Ascending aorta (tissue), 2 donors: ENCODE measurements around the gene SNX17. TPM values are rescaled to one million over a fixed set of nuclear protein-coding genes. Genes with fewer than 3 reads are reported as not detected.

ENCODE experiments used
- DNase-seq, 2 donors: peaks; one replicate each; pipeline ENCODE4 v3.0.0-alpha.2; 2019; ENCODE audit warnings: low spot score in 2 of 2
- H3K27ac ChIP-seq, 2 donors: fragments of 200-600 bp; sonication (generic); one replicate each; pipeline ENCODE4 v1.5.1; 2016 to 2017; ENCODE audit warnings: mild to moderate bottlenecking in 1 of 2
- H3K27me3 ChIP-seq: fragments of 200-600 bp; sonication (generic); one replicate; pipeline ENCODE4 v1.5.1; 2017
- H3K36me3 ChIP-seq, 2 donors: fragments of 200-600 bp; sonication (generic); one replicate each; pipeline ENCODE4 v1.5.1; 2016
- H3K4me1 ChIP-seq, 2 donors: fragments of 200-600 bp; sonication (generic); one replicate each; pipeline ENCODE4 v1.5.1; 2016 to 2017; ENCODE audit warnings: mild to moderate bottlenecking in 1 of 2
- H3K4me3 ChIP-seq, 2 donors: fragments of 200-600 bp; sonication (generic); one replicate each; pipeline ENCODE4 v1.5.1; 2016 to 2017; ENCODE audit warnings: mild to moderate bottlenecking in 1 of 2
- H3K9me3 ChIP-seq, 2 donors: fragments of 200-600 bp; sonication (generic); one replicate each; pipeline ENCODE4 v1.5.1; 2016
- intact Hi-C: fragments of 100-400 bp; cut with DNase I; formaldehyde crosslinking; loops from one replicate; pipeline ENCODE4 v1.15.1; 2023
- total RNA-seq: library from RNA; depleted of rRNA; stranded (reverse); fragments of >200 nt; gene quantifications from one replicate; pipeline ENCODE4 v1.1.0, GENCODE V29; 2016
- TF ChIP-seq, protein P1 (sequence below), 3 experiments: fragments of 200-600 bp in 2 of 3; fragments of 450-650 bp in 1 of 3; sonication (generic) in 2 of 3; IDR thresholded peaks; one replicate each; pipeline ENCODE4 v1.5.1; 2016 to 2019; ENCODE audit warnings: antibody characterized with exemption in 3 of 3, mild to moderate bottlenecking in 1 of 3, moderate library complexity in 1 of 3

The SNX17 gene
- total RNA-seq, 1 donor from 2014 or later: 94.0 TPM

- Histone ChIP-seq H3K4me3 (peak overlapping the region; percentile 89 to 96), H3K27ac (peak overlapping the region; percentile 89 to 90), H3K4me1 (peaks cover 0 to 16% of the 10 kb centered on the region in 2 donors), H3K9me3 (no peaks in the 10 kb centered on the region), H3K36me3 (peaks cover 56 to 65% of the 10 kb centered on the region in 2 donors), H3K27me3 (no peaks in the 10 kb centered on the region)
- DNase-seq: peak in 1 of 2 donors; percentile 88
- intact Hi-C loops: loop anchor here (1.0 to 2.0 kb wide), 4 partner anchors 10 to 49 kb away; partner anchors contain the start of genes EIF2B4, GTF3C2, NRBP1 and PPM1G
- TF ChIP-seq, protein P1, sequence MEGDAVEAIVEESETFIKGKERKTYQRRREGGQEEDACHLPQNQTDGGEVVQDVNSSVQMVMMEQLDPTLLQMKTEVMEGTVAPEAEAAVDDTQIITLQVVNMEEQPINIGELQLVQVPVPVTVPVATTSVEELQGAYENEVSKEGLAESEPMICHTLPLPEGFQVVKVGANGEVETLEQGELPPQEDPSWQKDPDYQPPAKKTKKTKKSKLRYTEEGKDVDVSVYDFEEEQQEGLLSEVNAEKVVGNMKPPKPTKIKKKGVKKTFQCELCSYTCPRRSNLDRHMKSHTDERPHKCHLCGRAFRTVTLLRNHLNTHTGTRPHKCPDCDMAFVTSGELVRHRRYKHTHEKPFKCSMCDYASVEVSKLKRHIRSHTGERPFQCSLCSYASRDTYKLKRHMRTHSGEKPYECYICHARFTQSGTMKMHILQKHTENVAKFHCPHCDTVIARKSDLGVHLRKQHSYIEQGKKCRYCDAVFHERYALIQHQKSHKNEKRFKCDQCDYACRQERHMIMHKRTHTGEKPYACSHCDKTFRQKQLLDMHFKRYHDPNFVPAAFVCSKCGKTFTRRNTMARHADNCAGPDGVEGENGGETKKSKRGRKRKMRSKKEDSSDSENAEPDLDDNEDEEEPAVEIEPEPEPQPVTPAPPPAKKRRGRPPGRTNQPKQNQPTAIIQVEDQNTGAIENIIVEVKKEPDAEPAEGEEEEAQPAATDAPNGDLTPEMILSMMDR (IDR thresholded peaks at IDR 0.05): no peak
Observed at GRCh38 chr2:27379836-27380625, 9.6 kb downstream of the SNX17 start.

DNA sequence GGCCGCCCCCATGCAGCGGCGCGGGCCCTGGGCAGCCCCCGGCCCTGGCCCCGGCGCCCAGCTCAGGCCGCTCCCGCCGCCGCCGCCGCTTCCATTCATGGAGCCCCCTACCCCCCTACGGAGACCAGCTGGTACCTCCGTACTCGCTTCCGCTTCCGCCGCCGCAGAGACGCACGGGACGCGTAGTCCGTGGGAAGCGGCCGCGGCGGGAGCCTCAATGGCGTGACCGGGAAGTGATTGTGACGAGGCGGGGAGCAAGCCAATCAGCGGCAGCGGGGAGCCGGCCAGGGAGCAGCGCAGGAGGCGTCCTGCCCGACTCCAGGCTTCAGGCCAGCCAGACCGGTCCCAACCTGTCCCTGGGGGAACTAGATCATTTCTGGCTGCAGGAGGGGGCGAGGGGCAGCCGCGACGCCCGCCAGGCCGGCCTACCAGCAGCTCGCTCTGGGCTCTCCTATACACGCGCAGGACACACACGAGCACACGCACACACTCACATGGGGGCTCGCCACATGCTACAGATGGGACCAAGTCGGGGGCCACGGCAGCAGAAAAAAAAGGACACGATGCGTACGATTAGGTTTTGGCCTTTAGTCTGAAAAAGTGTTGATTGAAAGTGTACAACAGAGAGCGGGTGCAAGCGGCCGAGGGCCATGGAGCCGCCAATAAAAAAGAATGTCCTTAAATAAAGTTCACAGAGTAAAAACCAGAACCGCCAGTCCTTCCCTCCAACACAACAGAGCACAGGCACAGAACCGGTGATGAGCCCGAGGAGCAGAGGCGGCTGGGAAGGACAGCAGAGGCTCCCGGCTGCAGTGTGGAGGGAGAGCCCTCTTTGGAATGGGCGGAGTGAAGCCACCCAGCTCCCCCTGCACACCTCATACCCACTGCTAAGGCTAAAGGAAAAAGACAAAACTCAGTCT lies 10.5 kb downstream of the SNX17 start, which contains the start of gene ZNF513:
TSS of gene ZNF513 (minus strand) at position 109 of the 920 bp plus-strand sequence. CDS start 208 bp downstream, outside the sequence.
- Histone ChIP-seq H3K9me3 (no peaks in the 10 kb centered on the region), H3K27ac (peak within 1 kb of the TSS; percentile 89 to 90), H3K4me1 (peaks cover 0 to 16% of the 10 kb centered on the region in 2 donors), H3K36me3 (peaks cover 56 to 65% of the 10 kb centered on the region in 2 donors), H3K27me3 (no peaks in the 10 kb centered on the region), H3K4me3 (peak within 1 kb of the TSS; percentile 89 to 96)
- peak; percentile 79 to 98 for DNase-seq
- intact Hi-C loops: loop anchor here (1.0 to 2.0 kb wide), 4 partner anchors 11 to 48 kb away; partner anchors contain the start of genes EIF2B4, GTF3C2, NRBP1 and PPM1G
- TF ChIP-seq, protein P1 (IDR thresholded peaks at IDR 0.05): no peak

DNA sequence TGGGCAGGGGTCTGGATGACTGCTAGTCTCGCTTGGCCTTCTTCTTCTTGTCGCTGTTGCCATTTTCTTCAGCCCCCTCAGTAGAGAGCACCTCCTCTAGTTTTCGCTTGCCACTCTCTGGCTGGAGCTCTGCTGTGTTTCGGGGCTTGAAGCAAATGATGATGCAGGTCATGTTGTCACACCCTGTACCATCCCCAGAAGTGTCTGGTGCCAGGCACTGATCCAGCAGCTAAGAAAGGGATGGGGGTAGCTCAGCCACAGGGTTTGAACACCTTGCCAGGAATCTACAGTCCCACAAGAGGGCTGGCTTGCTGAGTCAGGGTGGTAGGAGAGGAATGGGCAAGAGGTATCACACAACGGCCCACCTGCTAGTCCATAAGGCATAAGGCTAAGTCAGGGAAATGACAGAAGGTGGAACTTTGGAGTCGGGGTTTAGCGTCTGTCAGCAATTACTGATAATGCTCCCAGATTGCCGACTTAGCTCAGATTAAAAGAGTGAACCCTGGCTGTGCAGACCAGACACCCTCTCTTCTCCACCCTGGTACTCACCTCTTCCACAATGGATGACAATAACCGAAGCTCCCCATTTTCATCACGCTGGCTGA lies 11.3 kb downstream of the SNX17 start:
- TF ChIP-seq, protein P1 (IDR thresholded peaks at IDR 0.05): no peak
- Histone ChIP-seq H3K36me3 (peaks cover 50 to 60% of the 10 kb centered on the region in 2 donors), H3K27me3 (no peaks in the 10 kb centered on the region), H3K4me1 (peaks cover 0 to 16% of the 10 kb centered on the region in 2 donors), H3K9me3 (no peaks in the 10 kb centered on the region), H3K27ac (peak overlapping the region; percentile 89 to 90), H3K4me3 (peak overlapping the region in 1 of 2 donors; percentile 89)
- intact Hi-C loops: loop anchor here (2.0 kb wide), 2 partner anchors 27 to 47 kb away; partner anchors contain the start of genes NRBP1 and PPM1G
- DNase-seq: no peak

GRCh38 chr2:27390822-27391679 lies 20.6 kb downstream of the SNX17 start:
- no peak for DNase-seq
- intact Hi-C loops: no loop called here
- Histone ChIP-seq H3K4me3 (no peak overlapping the region), H3K4me1 (no peaks in the 10 kb centered on the region), H3K36me3 (peaks cover 2 to 3% of the 10 kb centered on the region in 2 donors), H3K27me3 (no peaks in the 10 kb centered on the region), H3K9me3 (no peaks in the 10 kb centered on the region), H3K27ac (no peak overlapping the region)
- TF ChIP-seq, protein P1 (IDR thresholded peaks at IDR 0.05): no peak
